AG10803 (cell line): ENCODE measurements around the gene MYH8.

Experiments used
- DNase-seq: peaks from one replicate; pipeline ENCODE4 v3.0.0; 2010; ENCODE audit warnings: low read depth
- H3K4me3 ChIP-seq: 2 replicates; pipeline ENCODE4 v1.5.1; 2011; ENCODE audit warnings: mild to moderate bottlenecking, low read length, control low read depth
- TF ChIP-seq, protein P1 (sequence below): conservative IDR thresholded peaks from 2 replicates; pipeline ENCODE4 v1.5.1; 2011; ENCODE audit warnings: mild to moderate bottlenecking, low read length, control low read depth, inconsistent platforms

The MYH8 gene

DNA sequence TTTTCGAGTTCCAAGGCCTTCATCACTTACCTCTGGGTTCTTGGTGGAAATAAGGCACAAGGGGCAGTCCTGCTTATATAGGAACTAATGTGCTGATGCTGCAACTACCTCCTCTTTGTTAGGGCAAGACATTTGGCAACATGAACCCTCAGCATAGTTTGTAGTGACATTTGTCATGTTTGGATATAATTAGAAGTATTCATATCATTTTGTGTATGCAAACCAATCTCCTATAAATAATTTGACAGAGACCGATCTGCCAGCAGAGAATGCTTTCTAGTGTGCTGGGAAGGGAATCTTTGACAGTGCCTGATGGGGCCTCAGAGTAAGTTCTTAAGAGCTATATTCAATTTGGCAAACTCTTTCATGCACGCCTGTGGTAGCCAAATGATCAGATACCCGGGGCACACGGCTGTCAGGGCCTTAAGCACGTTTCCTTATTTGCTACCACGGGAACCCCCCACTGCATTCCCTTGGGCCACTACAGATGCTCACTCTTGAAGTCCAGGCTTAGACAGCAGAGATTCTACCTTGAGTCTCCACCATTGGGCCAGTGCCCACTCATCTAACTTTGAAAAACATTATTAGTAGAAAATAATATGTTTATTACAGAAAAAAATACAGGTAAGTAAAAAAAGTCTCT is at the start of gene MYH8:
MYH8 (minus strand) TSS at position 51 of the 643 bp plus-strand sequence. CDS start 1,723 bp downstream, outside the sequence.
- no peak for DNase-seq
- TF ChIP-seq, protein P1, sequence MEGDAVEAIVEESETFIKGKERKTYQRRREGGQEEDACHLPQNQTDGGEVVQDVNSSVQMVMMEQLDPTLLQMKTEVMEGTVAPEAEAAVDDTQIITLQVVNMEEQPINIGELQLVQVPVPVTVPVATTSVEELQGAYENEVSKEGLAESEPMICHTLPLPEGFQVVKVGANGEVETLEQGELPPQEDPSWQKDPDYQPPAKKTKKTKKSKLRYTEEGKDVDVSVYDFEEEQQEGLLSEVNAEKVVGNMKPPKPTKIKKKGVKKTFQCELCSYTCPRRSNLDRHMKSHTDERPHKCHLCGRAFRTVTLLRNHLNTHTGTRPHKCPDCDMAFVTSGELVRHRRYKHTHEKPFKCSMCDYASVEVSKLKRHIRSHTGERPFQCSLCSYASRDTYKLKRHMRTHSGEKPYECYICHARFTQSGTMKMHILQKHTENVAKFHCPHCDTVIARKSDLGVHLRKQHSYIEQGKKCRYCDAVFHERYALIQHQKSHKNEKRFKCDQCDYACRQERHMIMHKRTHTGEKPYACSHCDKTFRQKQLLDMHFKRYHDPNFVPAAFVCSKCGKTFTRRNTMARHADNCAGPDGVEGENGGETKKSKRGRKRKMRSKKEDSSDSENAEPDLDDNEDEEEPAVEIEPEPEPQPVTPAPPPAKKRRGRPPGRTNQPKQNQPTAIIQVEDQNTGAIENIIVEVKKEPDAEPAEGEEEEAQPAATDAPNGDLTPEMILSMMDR = no peak
- H3K4me3 ChIP-seq = no peak within 1 kb of the TSS

DNA sequence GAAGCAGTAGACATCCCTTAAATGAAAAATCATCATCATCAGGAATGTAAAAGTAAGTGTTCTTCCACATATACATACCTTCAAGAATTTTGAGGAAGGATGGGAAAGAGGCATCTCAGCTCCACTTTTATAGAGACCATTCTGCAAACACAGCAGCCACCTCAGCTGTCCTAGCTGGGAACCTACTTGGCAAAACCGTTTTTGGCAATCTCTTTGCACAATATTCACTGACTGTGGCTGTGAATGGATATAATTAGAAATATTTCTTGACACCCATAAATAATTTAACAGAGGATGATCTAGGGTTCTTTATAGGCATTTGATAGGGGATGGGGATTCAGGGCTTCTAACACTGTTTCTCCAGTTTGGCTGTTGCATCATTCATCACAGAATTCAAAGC is 47.7 kb upstream of the MYH8 start, which contains the start of gene MYH4:
MYH4 (minus strand) TSS at position 101 of the 400 bp plus-strand sequence. CDS start 2,814 bp downstream, outside the sequence.
- H3K4me3 ChIP-seq = no peak within 1 kb of the TSS
- DNase-seq = no peak
- TF ChIP-seq, protein P1 = no peak

DNA sequence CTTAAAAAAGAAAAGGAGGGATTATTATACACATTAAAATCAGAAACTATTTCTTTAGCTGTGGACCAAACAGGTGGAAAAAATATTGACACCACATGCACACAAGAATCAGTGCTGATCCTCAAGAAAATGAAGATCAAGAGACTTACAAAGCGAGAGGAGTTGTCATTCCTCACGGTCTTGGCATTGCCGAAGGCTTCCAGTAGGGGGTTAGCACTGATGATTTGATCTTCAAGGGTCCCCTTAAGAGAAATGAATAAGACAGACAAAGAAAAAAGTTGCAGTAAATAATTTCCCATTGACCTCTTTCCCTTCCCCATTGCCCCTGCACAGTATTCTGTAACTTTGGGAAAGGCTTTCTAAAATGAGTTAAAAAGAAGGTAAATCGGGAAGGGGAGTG is 41.7 kb upstream of the MYH8 start:
- TF ChIP-seq, protein P1 = no peak
- DNase-seq = no peak
- no peak overlapping the region for H3K4me3 ChIP-seq

DNA sequence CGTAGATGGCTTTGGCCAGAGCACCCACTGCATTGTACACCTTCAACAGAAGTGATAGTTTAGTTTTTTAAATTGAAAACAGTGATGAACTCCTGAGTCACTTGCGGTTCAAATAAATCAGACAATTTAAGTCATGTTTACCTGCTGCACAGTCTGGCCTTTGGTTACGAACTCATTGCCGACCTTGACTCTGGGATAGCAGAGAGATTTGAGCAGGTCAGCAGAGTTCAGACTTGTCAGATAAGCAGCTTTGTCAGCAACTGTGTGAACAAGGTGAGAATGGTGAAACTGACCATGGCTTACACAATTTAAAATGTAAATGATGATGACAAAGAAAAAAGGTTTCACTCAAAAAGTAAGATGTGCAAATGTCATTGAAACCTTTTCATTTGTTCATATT is 38.3 kb upstream of the MYH8 start:
- TF ChIP-seq, protein P1 = no peak
- no peak overlapping the region for H3K4me3 ChIP-seq
- no peak for DNase-seq

DNA sequence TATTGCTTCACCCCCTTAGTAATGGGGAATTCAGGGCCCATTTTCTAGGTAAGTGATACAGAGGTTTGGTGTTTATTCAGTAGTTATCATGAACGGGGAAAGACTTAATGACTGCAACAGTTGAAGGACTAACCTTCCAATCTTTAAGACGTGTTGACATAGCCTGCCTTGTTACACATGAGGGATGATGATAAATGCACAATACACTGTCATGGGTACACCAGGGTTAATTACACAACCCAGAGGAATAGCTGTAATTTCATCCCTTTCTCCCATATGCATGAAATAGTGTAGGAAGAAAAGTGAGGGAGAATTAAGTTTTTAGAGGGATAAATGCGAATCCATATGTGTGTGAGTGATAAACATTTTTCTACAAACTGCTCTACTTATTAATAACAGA is 37.0 kb upstream of the MYH8 start:
- no peak for DNase-seq
- no peak overlapping the region for H3K4me3 ChIP-seq
- TF ChIP-seq, protein P1 = no peak

DNA sequence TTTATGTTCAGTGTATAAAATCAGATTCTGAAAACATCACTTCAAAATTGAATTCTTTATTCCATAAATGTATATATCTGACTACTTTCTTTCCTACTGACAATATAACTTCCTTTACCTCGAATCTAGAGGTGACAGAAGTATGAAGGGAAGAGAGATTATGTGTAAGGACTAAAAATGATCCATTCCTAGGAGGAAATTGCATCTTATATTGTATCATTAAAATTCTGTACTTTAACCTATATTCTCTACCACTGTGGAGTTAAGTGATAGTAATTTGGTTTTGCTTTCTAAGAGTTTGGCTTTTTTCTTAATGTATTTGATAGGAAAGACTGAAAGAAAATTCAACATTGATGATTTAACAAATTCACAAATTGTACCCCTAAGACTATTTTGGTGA is 36.2 kb upstream of the MYH8 start:
- TF ChIP-seq, protein P1 = no peak
- DNase-seq = no peak
- H3K4me3 ChIP-seq = no peak overlapping the region

DNA sequence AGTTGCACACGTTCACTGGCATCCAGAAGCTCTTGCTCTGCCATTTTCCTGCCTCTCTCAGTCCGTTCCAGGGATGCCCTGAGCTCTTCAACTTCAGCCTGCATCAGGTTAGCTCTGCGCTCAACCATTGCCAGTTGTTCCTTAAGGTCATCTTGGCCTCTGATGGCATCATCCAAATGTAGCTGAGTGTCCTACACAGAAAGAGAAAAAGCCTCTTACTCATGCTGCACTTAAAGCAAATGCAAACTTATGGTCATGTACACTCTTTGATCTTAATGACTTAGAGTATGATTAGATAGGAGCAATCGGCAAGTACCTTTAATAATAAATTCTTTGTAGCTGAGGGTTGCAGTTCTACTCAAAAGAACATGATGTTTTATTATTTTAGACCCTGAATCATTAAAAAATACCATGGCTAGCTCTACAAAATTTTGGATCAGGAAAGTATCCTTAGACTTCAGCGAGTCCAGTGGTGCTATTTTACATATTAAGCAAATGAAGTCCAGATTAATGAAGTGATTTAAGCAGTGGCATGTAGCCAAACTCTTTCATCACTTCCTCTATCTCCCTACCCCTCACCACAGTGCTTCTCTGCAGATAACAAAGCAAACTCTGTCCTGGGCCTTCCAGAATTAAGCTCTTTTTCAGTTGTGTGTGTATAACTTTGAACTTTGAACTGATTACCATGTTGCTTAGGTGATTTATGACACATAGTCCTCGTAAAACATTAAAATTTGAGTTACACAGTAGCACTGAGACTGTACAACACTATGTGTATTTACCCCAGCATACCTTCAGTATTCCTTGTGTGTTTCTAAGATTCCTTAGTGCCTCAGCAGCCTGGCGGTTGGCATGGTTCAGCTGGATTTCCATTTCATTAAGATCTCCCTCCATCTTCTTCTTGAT is 25.5 kb upstream of the MYH8 start:
- TF ChIP-seq, protein P1 = no peak

More for the DNA sequence above, 25.5 kb upstream of the MYH8 start:
- no peak overlapping the region for H3K4me3 ChIP-seq
- DNase-seq = no peak
